Muscle layer of duodenum (tissue), 2 donors: ENCODE measurements around the gene GLI3.
"Not testable (repeated sequence)": the region's sequence is repeated elsewhere in the genome, so short reads cannot be mapped to it uniquely, and the experiment has no call there.

Experiments
- H3K27ac ChIP-seq: one replicate; pipeline ENCODE4 v1.7.0; 2013; ENCODE audit warnings: mild to moderate bottlenecking, low read length
- H3K27me3 ChIP-seq: one replicate; pipeline ENCODE4 v1.7.0; 2013; ENCODE audit warnings: low read depth, mild to moderate bottlenecking, control low read depth, low read length
- H3K36me3 ChIP-seq, 2 donors: one replicate each; pipeline ENCODE4 v1.7.0; 2013; ENCODE audit warnings: low read length in 2 of 2, control low read depth in 1 of 2, mild to moderate bottlenecking in 1 of 2; ENCODE audit not compliant: insufficient read depth in 2 of 2, control insufficient read depth in 1 of 2
- H3K4me1 ChIP-seq, 2 donors: one replicate each; pipeline ENCODE4 v1.7.0; 2013; ENCODE audit warnings: low read length in 2 of 2, mild to moderate bottlenecking in 2 of 2, control low read depth in 1 of 2, moderate library complexity in 1 of 2; ENCODE audit not compliant: insufficient read depth in 2 of 2, control insufficient read depth in 1 of 2
- H3K4me3 ChIP-seq, 2 donors: one replicate each; pipeline ENCODE4 v1.7.0; 2013; ENCODE audit warnings: low read length in 2 of 2, low read depth in 1 of 2, mild to moderate bottlenecking in 1 of 2
- H3K9me3 ChIP-seq, 2 donors: one replicate each; pipeline ENCODE4 v1.7.0; 2013; ENCODE audit warnings: low read length in 2 of 2, control low read depth in 1 of 2, mild to moderate bottlenecking in 1 of 2; ENCODE audit not compliant: control insufficient read depth in 1 of 2
- donor health status: healthy.

The GLI3 gene

DNA sequence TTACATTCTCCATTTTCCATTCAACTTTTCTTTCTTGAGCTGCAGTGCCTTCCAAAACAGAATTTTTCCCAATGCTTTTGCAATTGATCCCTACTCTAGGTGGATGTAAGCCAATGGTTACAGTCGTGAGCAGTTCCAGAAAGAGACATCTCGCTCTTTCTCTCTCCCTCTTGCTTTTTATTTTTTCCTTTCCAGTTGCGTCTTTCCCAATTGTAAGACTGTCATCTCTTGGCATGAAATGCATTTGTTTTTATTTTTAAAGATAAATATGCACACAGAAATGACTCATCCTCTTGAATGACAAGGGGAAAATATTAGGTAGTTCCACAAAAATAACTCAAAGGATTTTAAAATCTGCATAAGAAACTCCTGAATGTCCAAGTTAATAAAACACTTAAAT, 25.1 kb downstream of the GLI3 start:
- no peaks in the 10 kb centered on the region for H3K27me3 ChIP-seq
- no peaks in the 10 kb centered on the region for H3K9me3 ChIP-seq
- no peaks in the 10 kb centered on the region for H3K36me3 ChIP-seq
- no peak overlapping the region for H3K4me3 ChIP-seq
- peaks cover 0 to 20% of the 10 kb centered on the region in 2 donors for H3K4me1 ChIP-seq
- H3K27ac ChIP-seq = no peak overlapping the region

GRCh38 chr7:42210779-42211178, 26.2 kb downstream of the GLI3 start:
- Histone ChIP-seq H3K27ac (no peak overlapping the region), H3K9me3 (no peaks in the 10 kb centered on the region), H3K4me1 (peaks cover 0 to 20% of the 10 kb centered on the region in 2 donors), H3K36me3 (no peaks in the 10 kb centered on the region), H3K4me3 (no peak overlapping the region), H3K27me3 (no peaks in the 10 kb centered on the region)

DNA sequence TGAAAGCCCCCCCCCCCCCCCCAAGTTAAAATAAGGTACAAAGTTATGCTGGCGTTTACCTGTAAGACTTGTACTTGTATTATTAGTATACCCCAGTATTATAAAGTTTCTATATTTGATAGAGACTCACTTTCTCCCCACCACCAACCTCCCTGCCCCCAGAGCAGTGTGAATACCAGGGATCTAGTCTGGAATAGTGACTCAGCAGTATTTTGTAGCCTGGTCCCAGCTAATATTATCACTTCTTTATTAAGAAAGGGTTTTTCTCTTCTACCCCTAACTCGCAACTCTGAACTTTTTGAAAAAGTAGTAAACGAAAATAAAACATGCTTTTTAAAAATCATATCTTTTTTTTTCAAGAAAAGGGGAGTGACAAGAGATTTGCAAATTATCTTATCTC, 26.7 kb downstream of the GLI3 start:
- Histone ChIP-seq H3K36me3 (no peaks in the 10 kb centered on the region), H3K9me3 (no peaks in the 10 kb centered on the region), H3K27me3 (no peaks in the 10 kb centered on the region), H3K4me3 (no peak overlapping the region), H3K27ac (no peak overlapping the region), H3K4me1 (peaks cover 0 to 25% of the 10 kb centered on the region in 2 donors)

DNA sequence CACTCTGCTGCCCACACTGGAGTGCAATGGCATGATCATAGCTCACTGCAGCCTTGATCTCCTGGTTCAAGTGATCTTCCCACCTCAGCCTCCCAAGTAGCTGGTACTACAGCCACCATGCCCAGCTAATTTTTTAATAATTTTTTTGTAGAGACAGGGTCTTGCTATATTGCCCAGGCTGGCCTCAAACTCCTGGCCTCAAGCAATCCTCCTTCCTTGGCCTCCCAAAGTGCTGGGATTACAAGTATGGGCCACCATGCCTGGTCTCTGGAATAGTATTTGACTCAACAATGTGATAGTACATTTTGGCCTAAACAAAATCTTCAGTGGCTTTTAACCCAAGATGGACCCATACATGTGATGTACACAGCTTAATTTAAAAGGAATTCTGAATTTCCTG, 27.9 kb downstream of the GLI3 start:
- not testable (repeated sequence) for H3K9me3 ChIP-seq, H3K4me3 ChIP-seq, H3K36me3 ChIP-seq, H3K27me3 ChIP-seq, H3K27ac ChIP-seq
- peaks cover 0 to 27% of the 10 kb centered on the region in 2 donors for H3K4me1 ChIP-seq

- Histone ChIP-seq H3K4me1 (peaks cover 0 to 22% of the 10 kb centered on the region in 2 donors), H3K4me3 (no peak overlapping the region), H3K36me3 (no peaks in the 10 kb centered on the region), H3K9me3 (no peaks in the 10 kb centered on the region), H3K27ac (no peak overlapping the region), H3K27me3 (no peaks in the 10 kb centered on the region)
These were observed 28.4 kb downstream of the GLI3 start for GRCh38 chr7:42208572-42208971.

DNA sequence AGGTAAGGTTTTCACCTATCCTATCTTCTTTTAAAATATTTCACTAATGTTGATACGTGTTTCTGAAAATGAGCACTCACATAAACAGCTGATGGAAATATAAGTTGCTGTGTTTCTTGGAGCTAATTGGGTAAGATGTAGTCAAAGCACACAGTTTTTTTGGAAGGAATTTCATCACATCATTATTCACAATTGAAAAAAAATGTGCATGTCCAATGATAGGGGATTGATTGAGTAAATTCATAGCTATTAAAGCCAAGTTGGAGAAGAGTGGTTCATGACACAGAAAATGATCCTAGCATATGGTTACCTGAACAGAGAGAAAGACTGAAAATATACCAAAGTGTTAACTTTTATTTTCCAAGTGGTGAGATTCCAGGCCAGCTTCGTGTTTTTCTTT, 29.6 kb downstream of the GLI3 start:
- H3K9me3 ChIP-seq = no peaks in the 10 kb centered on the region
- no peak overlapping the region for H3K4me3 ChIP-seq
- no peak overlapping the region for H3K27ac ChIP-seq
- H3K4me1 ChIP-seq = peaks cover 0 to 22% of the 10 kb centered on the region in 2 donors
- H3K27me3 ChIP-seq = no peaks in the 10 kb centered on the region
- H3K36me3 ChIP-seq = no peaks in the 10 kb centered on the region

DNA sequence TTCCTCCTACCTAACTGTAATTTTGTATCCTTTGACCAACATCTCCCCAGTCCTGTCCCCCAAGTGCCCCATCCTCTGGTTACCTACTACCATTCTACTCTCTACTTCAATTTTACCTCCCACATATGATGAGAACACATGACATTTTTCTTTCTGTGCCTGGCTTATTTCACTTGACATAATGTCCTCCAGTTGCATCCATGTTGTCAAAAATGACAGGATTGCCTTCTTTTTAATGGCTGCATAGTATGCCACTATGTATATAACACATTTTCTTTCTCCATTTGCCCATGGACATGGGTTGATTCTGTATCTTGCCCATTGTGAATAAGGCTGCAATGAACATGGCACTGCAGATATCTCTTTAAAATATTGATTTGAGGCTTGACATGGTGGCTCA, 33.7 kb downstream of the GLI3 start:
- H3K36me3 ChIP-seq = no peaks in the 10 kb centered on the region
- H3K9me3 ChIP-seq = no peaks in the 10 kb centered on the region
- H3K4me3 ChIP-seq = no peak overlapping the region
- no peaks in the 10 kb centered on the region for H3K27me3 ChIP-seq
- peaks cover 0 to 7% of the 10 kb centered on the region in 2 donors for H3K4me1 ChIP-seq
- H3K27ac ChIP-seq = no peak overlapping the region

- no peak overlapping the region for H3K4me3 ChIP-seq
- peaks cover 0 to 7% of the 10 kb centered on the region in 2 donors for H3K4me1 ChIP-seq
- no peaks in the 10 kb centered on the region for H3K9me3 ChIP-seq
- H3K27me3 ChIP-seq = no peaks in the 10 kb centered on the region
- H3K27ac ChIP-seq = no peak overlapping the region
- no peaks in the 10 kb centered on the region for H3K36me3 ChIP-seq
These were observed 34.4 kb downstream of the GLI3 start for GRCh38 chr7:42202601-42203000.

DNA sequence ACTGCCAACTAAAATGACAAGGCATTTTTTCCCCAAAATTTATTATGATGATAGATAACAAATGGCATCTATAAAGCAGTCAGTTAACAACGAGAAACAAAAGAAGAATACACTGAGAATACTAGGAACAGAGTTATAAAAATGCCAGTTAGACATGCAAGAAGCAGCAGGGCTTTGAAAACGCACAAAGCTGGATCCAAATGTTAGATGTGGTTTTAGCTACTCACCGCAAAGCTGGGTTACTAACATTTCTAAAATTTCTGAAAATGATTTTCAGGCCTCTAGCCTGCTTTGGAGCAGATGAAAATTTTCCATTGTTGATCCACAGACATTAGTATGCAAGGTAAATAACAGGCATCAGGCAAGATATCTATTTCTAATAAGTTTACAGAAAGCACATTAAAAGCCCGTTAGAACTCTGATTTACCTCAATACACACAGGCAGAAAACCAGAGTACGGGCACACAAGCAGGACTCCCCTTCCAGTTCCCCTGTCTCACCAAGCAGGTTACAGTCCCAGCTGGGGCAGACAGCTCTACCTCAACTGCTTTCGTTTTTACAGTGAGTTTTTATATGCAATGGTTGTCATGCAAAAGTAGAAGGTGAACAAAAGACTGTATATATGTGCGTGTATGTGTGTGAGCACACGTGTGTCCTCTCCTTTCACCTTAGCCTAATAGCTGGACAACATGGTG, 37.9 kb downstream of the GLI3 start:
- no peak overlapping the region for H3K4me3 ChIP-seq
- H3K4me1 ChIP-seq = peaks cover 4 to 12% of the 10 kb centered on the region in 2 donors
- no peaks in the 10 kb centered on the region for H3K9me3 ChIP-seq
- H3K27me3 ChIP-seq = no peaks in the 10 kb centered on the region
- H3K27ac ChIP-seq = no peak overlapping the region
- H3K36me3 ChIP-seq = no peaks in the 10 kb centered on the region

- H3K36me3 ChIP-seq = no peaks in the 10 kb centered on the region
- H3K27ac ChIP-seq = no peak overlapping the region
- peaks cover 12 to 20% of the 10 kb centered on the region in 2 donors for H3K4me1 ChIP-seq
- H3K9me3 ChIP-seq = no peaks in the 10 kb centered on the region
- no peaks in the 10 kb centered on the region for H3K27me3 ChIP-seq
- H3K4me3 ChIP-seq = no peak overlapping the region
These were observed 38.7 kb downstream of the GLI3 start for GRCh38 chr7:42198296-42198695.

DNA sequence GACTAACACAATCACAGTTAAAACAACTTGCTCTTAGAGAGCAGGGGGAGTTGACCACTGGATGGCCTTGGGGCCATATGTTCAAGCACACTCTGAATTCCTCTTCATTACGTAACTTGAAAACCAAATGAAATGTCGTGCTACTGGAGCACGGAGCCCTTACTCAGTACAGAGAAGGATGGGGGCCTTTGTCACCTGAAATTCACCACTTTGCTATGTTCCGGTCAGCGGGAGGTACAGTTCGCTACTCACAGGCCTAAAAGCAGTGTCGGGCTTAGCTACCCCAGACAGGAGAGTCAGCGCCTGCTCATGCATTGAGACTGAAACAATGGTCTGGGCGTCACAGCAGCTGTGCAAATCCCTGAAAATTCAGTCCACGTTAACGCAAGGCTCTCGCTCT, 39.6 kb downstream of the GLI3 start:
- Histone ChIP-seq H3K27me3 (no peaks in the 10 kb centered on the region), H3K9me3 (no peaks in the 10 kb centered on the region), H3K4me3 (no peak overlapping the region), H3K4me1 (peaks cover 15 to 28% of the 10 kb centered on the region in 2 donors), H3K36me3 (no peaks in the 10 kb centered on the region), H3K27ac (no peak overlapping the region)

- no peaks in the 10 kb centered on the region for H3K9me3 ChIP-seq
- H3K27me3 ChIP-seq = no peaks in the 10 kb centered on the region
- no peaks in the 10 kb centered on the region for H3K36me3 ChIP-seq
- no peak overlapping the region for H3K27ac ChIP-seq
- H3K4me3 ChIP-seq = no peak overlapping the region
- peaks cover 15 to 35% of the 10 kb centered on the region in 2 donors for H3K4me1 ChIP-seq
These were observed 42.8 kb downstream of the GLI3 start for GRCh38 chr7:42194238-42194637.
